CD4-positive, alpha-beta T cell (primary cell): ENCODE results near the gene CH25H. TPM values are rescaled to one million over a fixed set of nuclear protein-coding genes. Genes with fewer than 3 reads are reported as not detected.

Experiments
- ATAC-seq: fragments of 200-7000 bp; cut with Tn5 transposase; one replicate; pipeline ENCODE4 v1.10.0; 2022; ENCODE audit warnings: mild to moderate bottlenecking; ENCODE audit not compliant: poor library complexity
- CTCF ChIA-PET: fragments of 350-600 bp; sonication (Branson Sonifier 250); formaldehyde crosslinking; loops from one replicate; lab custom pipeline; 2021; ENCODE audit warnings: antibody characterized with exemption, inconsistent platforms; lab: Charles Lee
- POLR2A ChIA-PET: fragments of 350-600 bp; sonication (Branson Sonifier 250); formaldehyde crosslinking; loops from one replicate; lab custom pipeline; 2021; ENCODE audit warnings: antibody characterized with exemption, inconsistent platforms; lab: Charles Lee
- DNase-seq, 14 experiments: peaks; one replicate each; pipeline ENCODE4 v3.0.0-alpha.2; 2013 to 2020; ENCODE audit warnings: mixed read lengths in 2 of 14
- H3K27ac ChIP-seq, 2 donors: one replicate each; pipeline versions ENCODE4 v1.5.1 to v1.7.0; 2013; ENCODE audit warnings: low read length in 2 of 2, low read depth in 1 of 2, mild to moderate bottlenecking in 1 of 2
- H3K27me3 ChIP-seq, 2 experiments: 1 replicate in 1 of 2; 2 replicates in 1 of 2; pipeline versions ENCODE4 v1.6.1 to v1.7.0; 2013; ENCODE audit warnings: low read length in 2 of 2, control low read depth in 1 of 2, mild to moderate bottlenecking in 1 of 2, moderate library complexity in 1 of 2; ENCODE audit not compliant: insufficient read depth in 2 of 2, control insufficient read depth in 1 of 2
- H3K36me3 ChIP-seq: one replicate; pipeline ENCODE4 v1.6.1; 2013; ENCODE audit warnings: low read length, control low read depth; ENCODE audit not compliant: insufficient read depth
- H3K4me1 ChIP-seq: one replicate; pipeline ENCODE4 v1.6.1; 2013; ENCODE audit warnings: low read length, control low read depth; ENCODE audit not compliant: insufficient read depth
- H3K4me3 ChIP-seq: one replicate; pipeline ENCODE4 v1.5.1; 2013; ENCODE audit warnings: mild to moderate bottlenecking, low read length, moderate library complexity
- H3K9me3 ChIP-seq, 2 experiments: 1 replicate in 1 of 2; 2 replicates in 1 of 2; pipeline versions ENCODE4 v1.6.1 to v1.7.0; 2013; ENCODE audit warnings: low read length in 2 of 2, mild to moderate bottlenecking in 2 of 2, control low read depth in 1 of 2, moderate library complexity in 1 of 2; ENCODE audit not compliant: control insufficient read depth in 1 of 2, insufficient read depth in 1 of 2
- H3K27ac Mint-ChIP-seq: one replicate; pipeline ENCODE4 v1.8.0; 2020; ENCODE audit warnings: mixed read lengths
- H3K27me3 Mint-ChIP-seq: one replicate; pipeline ENCODE4 v1.8.0; 2021; ENCODE audit warnings: mixed read lengths
- H3K36me3 Mint-ChIP-seq: one replicate; pipeline ENCODE4 v1.8.0; 2021; ENCODE audit warnings: low read depth, mixed read lengths
- H3K4me1 Mint-ChIP-seq: one replicate; pipeline ENCODE4 v1.8.0; 2021; ENCODE audit warnings: low read depth, mixed read lengths
- H3K4me3 Mint-ChIP-seq: one replicate; pipeline ENCODE4 v1.8.0; 2020; ENCODE audit warnings: mild to moderate bottlenecking, mixed read lengths
- H3K9me3 Mint-ChIP-seq: one replicate; pipeline ENCODE4 v1.8.0; 2020; ENCODE audit warnings: mixed read lengths
- CTCF ChIP-seq: fragments of 200-600 bp; IDR thresholded peaks from one replicate; pipeline ENCODE4 v1.8.0; 2022; ENCODE audit warnings: antibody characterized with exemption, mild to moderate bottlenecking
- intact Hi-C, 2 experiments: fragments of 100-400 bp; cut with DNase I in 1 of 2; cut with micrococcal nuclease in 1 of 2; formaldehyde crosslinking; loops; one replicate each; pipeline versions ENCODE4 v1.15.1 to v1.9.0; 2023 to 2025; cut with DNase I, micrococcal nuclease
- total RNA-seq, 174 experiments: library from RNA in 2 of 174; stranded (reverse) in 2 of 174; gene quantifications; one replicate each; pipeline ENCODE4 v1.2.3 and lab custom pipeline; 2021 to 2026

CH25H gene
- total RNA-seq, 2 experiments from 2014 or later, result 0.49 to 0.50 TPM

DNA sequence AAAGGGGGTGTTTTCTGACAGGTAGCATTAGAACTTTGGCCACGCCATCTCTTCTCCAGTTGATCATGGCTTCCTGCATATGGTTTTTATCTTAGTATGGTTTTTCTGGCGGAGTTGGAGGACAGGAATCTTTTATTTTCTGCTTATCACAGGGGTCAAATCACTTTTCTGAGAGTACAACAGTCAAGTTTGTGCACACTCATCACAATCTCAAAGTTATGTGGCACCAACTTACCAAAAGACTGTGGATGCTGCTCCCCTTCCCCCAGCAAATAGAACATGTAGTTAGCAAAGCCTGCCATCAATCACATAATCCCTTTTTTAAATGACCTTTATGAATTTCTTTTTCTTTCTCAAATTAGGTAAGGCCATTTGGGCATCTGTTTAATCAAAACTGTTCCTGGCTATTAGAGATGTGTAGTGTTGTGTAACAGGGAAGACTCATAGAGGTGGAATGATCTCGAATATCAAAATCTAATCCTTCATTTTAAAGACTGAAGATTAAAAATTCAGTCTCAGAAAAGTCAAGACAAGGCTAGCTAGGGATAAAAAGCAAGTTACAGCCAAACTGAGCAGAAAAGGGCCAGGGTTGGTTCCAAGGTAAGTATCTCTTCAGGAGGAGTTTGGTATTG is 3.8 kb upstream of the CH25H start:
- Histone ChIP-seq H3K27ac (no peak overlapping the region), H3K4me3 (no peak overlapping the region), H3K27me3 (peaks cover 22 to 39% of the 10 kb centered on the region in 2 experiments), H3K9me3 (no peaks in the 10 kb centered on the region), H3K4me1 (peaks cover 23% of the 10 kb centered on the region), H3K36me3 (peaks cover 14% of the 10 kb centered on the region)
- no peak for DNase-seq
- Mint-ChIP-seq H3K4me1 (peaks cover 14% of the 10 kb centered on the region), H3K4me3 (no peak overlapping the region), H3K9me3 (no peaks in the 10 kb centered on the region), H3K36me3 (peaks cover 23% of the 10 kb centered on the region), H3K27ac (no peak overlapping the region), H3K27me3 (peaks cover 56% of the 10 kb centered on the region)
- TF ChIP-seq CTCF, result no peak
- intact Hi-C loops, result loop anchor here in 1 of 2 experiments (10.0 kb wide), 1 partner anchor 646 kb away; no protein-coding TSS in a partner anchor
- POLR2A ChIA-PET, result no interaction called here
- CTCF ChIA-PET, result interaction anchor here (1.0 to 1.7 kb wide), 3 partner anchors 36 to 276 kb away, joined by 3 to 5 read pairs (median 4); no protein-coding TSS in a partner anchor
- no peak for ATAC-seq

DNA sequence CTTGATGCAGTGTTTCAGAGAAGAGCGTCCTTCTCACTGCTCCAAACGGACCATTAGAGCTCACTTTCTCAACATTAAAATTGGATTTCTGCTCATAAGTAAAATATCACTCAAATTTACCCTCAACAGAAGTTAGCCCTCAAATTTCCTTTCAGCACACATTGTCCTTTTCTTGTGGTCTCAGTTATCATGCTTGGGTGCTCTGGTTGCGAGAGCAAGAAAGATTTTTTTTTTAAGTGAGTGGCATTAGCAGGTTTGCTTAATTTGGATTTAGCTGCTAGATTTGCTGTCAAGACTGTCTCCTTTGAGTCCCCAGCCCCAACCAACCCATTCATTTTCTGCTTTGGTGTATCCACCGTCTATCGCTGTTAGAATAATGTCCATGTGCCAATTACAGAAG is 2.6 kb upstream of the CH25H start:
- TF ChIP-seq CTCF, result no peak
- no peaks in the 10 kb centered on the region for H3K9me3 Mint-ChIP-seq
- H3K27me3 ChIP-seq, result peaks cover 22 to 48% of the 10 kb centered on the region in 2 experiments
- ChIA-PET POLR2A (no interaction called here), CTCF (interaction anchor here (1.0 to 1.7 kb wide), 2 partner anchors 35 to 180 kb away, joined by 3 to 4 read pairs; no protein-coding TSS in a partner anchor)
- H3K4me1 ChIP-seq, result peaks cover 23% of the 10 kb centered on the region
- no peak overlapping the region for H3K27ac Mint-ChIP-seq
- H3K36me3 ChIP-seq, result peaks cover 4% of the 10 kb centered on the region
- peaks cover 63% of the 10 kb centered on the region for H3K27me3 Mint-ChIP-seq
- no peak for ATAC-seq
- intact Hi-C loops, result loop anchor here in 1 of 2 experiments (10.0 kb wide), 1 partner anchor 645 kb away; no protein-coding TSS in a partner anchor
- H3K4me3 Mint-ChIP-seq, result no peak overlapping the region
- H3K4me3 ChIP-seq, result no peak overlapping the region
- H3K9me3 ChIP-seq, result no peaks in the 10 kb centered on the region
- DNase-seq, result no peak
- H3K27ac ChIP-seq, result no peak overlapping the region
- H3K36me3 Mint-ChIP-seq, result peaks cover 11% of the 10 kb centered on the region
- H3K4me1 Mint-ChIP-seq, result peaks cover 14% of the 10 kb centered on the region

- ATAC-seq, result no peak
- no peak overlapping the region for H3K27ac ChIP-seq
- Mint-ChIP-seq H3K27me3 (peaks cover 63% of the 10 kb centered on the region), H3K27ac (peak overlapping the region; percentile 61), H3K9me3 (no peaks in the 10 kb centered on the region), H3K4me3 (peak overlapping the region; percentile 88), H3K36me3 (no peaks in the 10 kb centered on the region), H3K4me1 (peaks cover 14% of the 10 kb centered on the region)
- no peak for TF ChIP-seq CTCF
- H3K36me3 ChIP-seq, result no peaks in the 10 kb centered on the region
- ChIA-PET POLR2A (interaction anchor here (0.9 to 1.9 kb wide), 9 partner anchors 8 to 328 kb away, joined by 3 to 6 read pairs (median 3); partner anchors contain the start of gene STAMBPL1), CTCF (interaction anchor here (1.0 to 2.7 kb wide), 3 partner anchors 9 to 273 kb away, joined by 3 to 7 read pairs (median 3); no protein-coding TSS in a partner anchor)
- intact Hi-C loops, result no loop called here
- no peaks in the 10 kb centered on the region for H3K9me3 ChIP-seq
- H3K4me1 ChIP-seq, result peaks cover 23% of the 10 kb centered on the region
- peak in 6 of 14 experiments; percentile 8 to 48 (median 25) for DNase-seq
- peaks cover 22 to 54% of the 10 kb centered on the region in 2 experiments for H3K27me3 ChIP-seq
- H3K4me3 ChIP-seq, result peak overlapping the region; percentile 60
Observed at GRCh38 chr10:89207801-89208551, 859 bp upstream of the CH25H start.
